Activated T-helper 9 cell treated with anti-CD3 and anti-CD28 coated beads, Interleukin-2, amount 50 U/mL, for 16 hours (primary cell): ENCODE measurements around the gene SLC6A9.

Experiments
- DNase-seq: peaks from one replicate; pipeline ENCODE4 v3.0.0-alpha.2; 2020; ENCODE audit warnings: low read depth

The SLC6A9 gene

DNA sequence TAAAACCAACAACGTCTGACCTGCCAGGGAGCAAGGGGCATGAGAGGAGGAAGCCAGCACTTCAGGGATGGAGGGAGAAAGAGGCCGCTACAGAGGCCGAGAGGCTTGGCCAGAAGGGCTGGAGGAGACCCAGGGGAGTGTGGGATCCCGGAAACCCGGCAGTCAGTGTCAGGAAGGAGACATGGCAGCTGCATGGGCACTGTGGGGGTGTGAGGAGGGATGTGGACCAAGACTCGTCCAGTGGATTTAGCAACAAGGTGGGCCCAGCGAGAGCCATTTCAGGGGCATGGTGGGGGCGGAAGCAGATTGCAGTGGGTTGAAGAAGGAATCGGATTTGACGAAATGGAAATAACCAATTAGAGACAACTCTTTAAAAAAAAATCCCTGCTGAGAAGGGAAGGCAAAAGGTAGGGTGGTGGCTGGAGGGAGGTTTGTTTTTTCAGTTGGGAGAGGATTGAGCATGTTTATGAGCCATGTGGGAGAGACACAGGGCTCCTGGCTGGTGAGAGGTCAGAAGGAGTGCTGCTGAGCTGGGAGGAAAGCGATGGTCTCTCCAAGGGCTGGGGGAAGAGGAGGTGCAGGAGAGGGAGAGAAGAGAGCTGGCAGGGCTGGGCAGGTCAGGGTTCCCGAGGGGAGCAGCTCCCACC is 47.9 kb downstream of the SLC6A9 start:
- no peak for DNase-seq

DNA sequence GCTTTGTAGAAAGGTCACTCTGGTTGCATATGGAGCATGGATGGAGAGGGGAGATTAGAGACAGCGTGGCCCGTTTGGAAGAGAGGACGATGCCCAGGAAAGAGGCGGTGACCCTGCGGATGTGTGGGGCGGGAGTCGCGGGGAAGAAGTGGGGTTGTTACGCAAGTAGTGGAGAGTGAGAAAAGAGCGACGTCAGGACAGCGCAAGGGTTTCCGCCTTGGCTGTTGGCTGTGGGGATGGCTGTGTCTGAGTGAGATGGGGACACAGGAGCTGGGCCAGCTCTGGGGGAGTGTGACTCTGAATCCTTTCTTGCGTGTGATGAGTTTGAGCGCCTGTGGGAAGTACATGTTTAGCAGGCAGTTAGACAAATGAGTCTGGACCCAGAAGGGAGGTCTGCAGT is 48.5 kb downstream of the SLC6A9 start:
- DNase-seq = no peak

GRCh38 chr1:43982241-43982640 is 49.0 kb downstream of the SLC6A9 start:
- DNase-seq = no peak

DNA sequence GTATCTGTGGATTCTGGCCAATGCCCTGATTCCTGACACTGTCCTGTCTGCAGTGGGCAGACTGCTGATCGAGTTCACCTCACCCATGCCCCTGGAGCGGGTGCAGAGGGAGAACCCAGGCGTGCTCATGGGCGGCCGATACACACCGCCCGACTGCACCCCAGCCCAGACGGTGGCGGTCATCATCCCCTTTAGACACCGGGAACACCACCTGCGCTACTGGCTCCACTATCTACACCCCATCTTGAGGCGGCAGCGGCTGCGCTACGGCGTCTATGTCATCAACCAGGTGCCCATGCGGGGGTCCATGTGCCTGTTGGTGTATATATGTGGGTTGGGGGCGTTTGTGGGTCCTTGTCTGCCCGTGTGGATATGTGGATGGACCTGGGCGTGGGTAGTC is 49.6 kb downstream of the SLC6A9 start:
- no peak for DNase-seq

DNA sequence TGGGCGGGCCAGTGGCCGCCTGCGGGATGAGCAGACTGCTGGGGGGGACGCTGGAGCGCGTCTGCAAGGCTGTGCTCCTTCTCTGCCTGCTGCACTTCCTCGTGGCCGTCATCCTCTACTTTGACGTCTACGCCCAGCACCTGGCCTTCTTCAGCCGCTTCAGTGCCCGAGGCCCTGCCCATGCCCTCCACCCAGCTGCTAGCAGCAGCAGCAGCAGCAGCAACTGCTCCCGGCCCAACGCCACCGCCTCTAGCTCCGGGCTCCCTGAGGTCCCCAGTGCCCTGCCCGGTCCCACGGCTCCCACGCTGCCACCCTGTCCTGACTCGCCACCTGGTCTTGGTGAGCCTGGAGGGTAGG is 50.1 kb downstream of the SLC6A9 start:
- DNase-seq = no peak

GRCh38 chr1:43980255-43981134 is 50.8 kb downstream of the SLC6A9 start:
- no peak for DNase-seq

DNA sequence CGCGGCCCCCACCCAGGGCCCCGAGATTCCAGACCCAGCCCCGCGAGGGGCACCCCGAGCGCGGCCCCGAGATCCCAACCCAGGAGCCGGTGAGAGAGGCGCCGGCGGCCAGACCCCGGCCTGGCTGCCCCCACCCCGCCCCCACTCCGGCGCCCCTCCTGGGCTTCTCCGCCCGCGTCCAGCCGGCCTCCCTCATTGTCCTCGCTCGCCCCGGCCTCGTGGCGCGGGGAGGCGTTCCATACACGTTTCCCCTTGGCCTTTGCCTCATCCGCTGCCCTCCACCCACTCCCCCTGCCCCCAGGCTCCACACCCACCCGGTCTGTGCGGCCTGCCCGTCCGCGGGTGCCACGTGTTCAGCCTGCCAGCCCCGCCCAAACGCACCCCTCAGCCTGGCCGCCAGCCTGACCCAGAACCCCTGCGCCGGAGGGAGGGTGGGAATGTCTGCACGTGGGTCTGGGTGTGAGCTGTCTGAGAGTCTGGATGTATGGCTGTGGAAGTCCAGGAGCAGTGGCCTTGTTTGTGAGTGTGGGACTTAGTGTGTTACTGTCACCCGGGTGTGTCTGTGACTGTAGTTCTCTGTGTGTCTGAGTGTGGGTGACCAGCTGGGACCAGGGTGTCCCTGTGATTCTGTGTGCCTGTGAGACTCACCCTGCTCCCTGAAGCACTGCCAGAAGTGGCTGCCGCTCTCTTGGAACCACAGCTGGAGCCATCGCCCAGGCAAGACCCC is 51.6 kb downstream of the SLC6A9 start:
- DNase-seq = no peak

GRCh38 chr1:43979261-43979527 is 52.1 kb downstream of the SLC6A9 start:
- no peak for DNase-seq

GRCh38 chr1:43978551-43979260 is 52.6 kb downstream of the SLC6A9 start, which contains the start of gene B4GALT2:
TSS of gene B4GALT2 (plus strand) at chr1:43979210. CDS start at chr1:43981161, 1,951 bp downstream.
- no peak for DNase-seq

- no peak for DNase-seq
These were observed 53.1 kb downstream of the SLC6A9 start for GRCh38 chr1:43978264-43978550.

GRCh38 chr1:43977376-43978263 is 53.6 kb downstream of the SLC6A9 start:
- no peak for DNase-seq

DNA sequence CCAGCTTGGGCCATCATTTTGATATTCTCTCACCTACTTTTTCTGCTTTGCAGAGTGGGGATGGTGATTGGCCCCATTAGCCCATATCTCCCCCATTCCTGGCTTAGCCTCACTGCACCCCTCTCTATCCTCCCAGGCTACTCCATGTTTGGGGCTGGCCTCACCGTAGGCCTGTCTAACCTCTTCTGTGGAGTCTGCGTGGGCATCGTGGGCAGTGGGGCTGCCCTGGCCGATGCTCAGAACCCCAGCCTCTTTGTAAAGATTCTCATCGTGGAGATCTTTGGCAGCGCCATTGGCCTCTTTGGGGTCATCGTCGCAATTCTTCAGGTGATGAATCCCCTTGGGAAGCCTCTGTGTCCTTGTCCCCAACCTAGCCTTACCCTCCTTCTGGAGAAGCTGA is 54.4 kb downstream of the SLC6A9 start:
- no peak for DNase-seq

GRCh38 chr1:43976045-43976444 is 55.2 kb downstream of the SLC6A9 start:
- no peak for DNase-seq

- no peak for DNase-seq
These were observed 55.9 kb downstream of the SLC6A9 start for GRCh38 chr1:43975249-43975961.

DNA sequence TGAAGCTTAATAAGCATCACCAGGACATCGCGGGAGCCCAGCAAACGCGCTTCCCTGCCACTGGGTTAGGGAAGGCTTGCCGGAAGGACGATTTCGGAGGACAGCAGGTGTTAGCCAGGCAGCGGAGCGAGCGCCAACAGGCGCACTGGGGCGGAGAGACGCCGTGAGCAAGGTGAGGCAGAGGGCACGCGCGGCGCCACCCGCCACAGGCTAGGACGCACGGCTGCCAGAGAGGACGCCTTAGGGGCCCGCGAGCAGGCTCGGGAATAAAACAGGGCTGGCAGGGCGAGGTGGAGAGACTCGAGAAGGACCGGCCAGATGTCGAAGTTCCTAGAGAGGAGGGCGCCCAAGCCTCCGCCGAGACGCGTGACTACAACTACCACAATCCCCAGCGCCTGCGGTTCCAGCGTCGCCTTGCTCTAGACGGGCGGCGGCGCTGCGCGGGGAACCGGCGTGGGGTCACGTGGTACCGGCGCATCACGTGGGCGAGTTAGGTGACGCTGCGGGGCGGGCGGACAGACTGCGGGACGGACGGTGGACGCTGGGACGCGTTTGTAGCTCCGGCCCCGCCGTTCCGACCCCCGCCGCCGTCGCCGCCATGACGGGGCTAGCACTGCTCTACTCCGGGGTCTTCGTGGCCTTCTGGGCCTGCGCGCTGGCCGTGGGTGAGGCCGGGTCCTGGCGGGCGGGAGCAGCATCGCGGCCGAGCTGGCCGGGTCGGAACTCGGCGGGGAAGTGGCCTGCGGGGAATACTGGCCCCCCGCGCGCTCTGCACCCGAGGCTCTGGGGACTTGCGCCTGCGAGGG is 56.6 kb downstream of the SLC6A9 start, which contains the start of gene ATP6V0B:
Gene ATP6V0B, plus strand, starts transcription at position 518 of the 806 bp plus-strand sequence. Its CDS starts 81 bp downstream, at position 599.
- peak; percentile 93 for DNase-seq

DNA sequence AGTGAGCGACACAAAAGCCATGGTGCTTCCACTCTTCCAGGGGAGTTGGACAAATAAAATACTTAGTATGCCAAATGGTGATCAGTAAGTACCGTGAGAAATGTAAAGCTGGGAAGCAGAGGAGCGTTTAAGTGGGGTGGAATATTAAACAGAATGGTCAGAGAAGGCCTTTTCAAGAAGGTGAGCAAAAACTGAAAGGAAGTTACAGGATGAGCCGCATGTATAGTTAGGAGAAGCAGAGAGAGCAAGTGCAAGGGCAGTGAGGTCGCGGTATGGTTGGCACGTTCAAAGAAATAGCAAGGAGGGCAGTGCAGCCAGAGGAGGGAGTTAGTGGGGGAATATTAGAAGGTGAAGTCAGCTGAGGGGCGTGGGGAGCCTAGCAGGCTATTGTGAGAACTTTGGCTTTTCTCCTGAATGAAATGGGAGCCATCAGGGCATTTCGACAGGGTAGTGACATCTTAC is 57.2 kb downstream of the SLC6A9 start:
- DNase-seq = no peak

- DNase-seq = no peak
These were observed 59.8 kb downstream of the SLC6A9 start for GRCh38 chr1:43971336-43971980.

- no peak for DNase-seq
These were observed 60.4 kb downstream of the SLC6A9 start for GRCh38 chr1:43970911-43971310.

GRCh38 chr1:43970502-43970901 is 60.8 kb downstream of the SLC6A9 start:
- DNase-seq = no peak
